GM23338 (cell line): ENCODE measurements around the gene IGFBP7. TPM values are rescaled to one million over a fixed set of nuclear protein-coding genes. Genes with fewer than 3 reads are reported as not detected.

ENCODE experiments used
- ATAC-seq: fragments of 200-7000 bp; cut with Tn5 transposase; 3 replicates; pipeline ENCODE4 v1.9.1; 2020
- DNase-seq: peaks from one replicate; pipeline ENCODE4 v3.0.0-alpha.2; 2015; ENCODE audit warnings: low spot score
- H2AFZ ChIP-seq: fragments of 200-600 bp; sonication (generic); 2 replicates; pipeline ENCODE4 v1.8.0; 2016; ENCODE audit warnings: antibody characterized with exemption, mild to moderate bottlenecking, moderate library complexity
- H3F3A ChIP-seq: fragments of 200-600 bp; sonication (generic); replicated peaks from 2 replicates; pipeline ENCODE4 v1.8.0; 2017; ENCODE audit warnings: antibody characterized with exemption, mixed run types, low read depth
- H3K27ac ChIP-seq: fragments of 200-600 bp; sonication (generic); 2 replicates; pipeline ENCODE4 v1.6.1; 2016; ENCODE audit warnings: low read depth
- H3K27me3 ChIP-seq: fragments of 200-600 bp; sonication (generic); 2 replicates; pipeline ENCODE4 v1.8.0; 2016; ENCODE audit warnings: mild to moderate bottlenecking, mixed run types, moderate library complexity; ENCODE audit not compliant: insufficient read depth
- H3K36me3 ChIP-seq: fragments of 200-600 bp; sonication (generic); 2 replicates; pipeline ENCODE4 v1.8.0; 2016; ENCODE audit warnings: mild to moderate bottlenecking; ENCODE audit not compliant: insufficient read depth
- H3K4me1 ChIP-seq: fragments of 200-600 bp; sonication (generic); 2 replicates; pipeline ENCODE4 v1.8.0; 2016; ENCODE audit warnings: mild to moderate bottlenecking, moderate library complexity; ENCODE audit not compliant: insufficient read depth
- H3K4me2 ChIP-seq: fragments of 200-600 bp; sonication (generic); 2 replicates; pipeline ENCODE4 v1.7.1; 2017; ENCODE audit warnings: mixed run types
- H3K4me3 ChIP-seq: fragments of 200-600 bp; sonication (generic); 2 replicates; pipeline ENCODE4 v1.6.1; 2016; ENCODE audit warnings: mixed run types
- H3K79me2 ChIP-seq: fragments of 200-600 bp; sonication (generic); replicated peaks from 2 replicates; pipeline ENCODE4 v1.8.0; 2017; ENCODE audit warnings: mild to moderate bottlenecking; ENCODE audit not compliant: insufficient read depth
- H3K9me2 ChIP-seq: fragments of 200-600 bp; sonication (generic); 2 replicates; pipeline ENCODE4 v1.8.0; 2017; ENCODE audit not compliant: insufficient read depth
- H4K20me1 ChIP-seq: fragments of 200-600 bp; sonication (generic); replicated peaks from 2 replicates; pipeline ENCODE4 v1.8.0; 2017; ENCODE audit warnings: mild to moderate bottlenecking; ENCODE audit not compliant: insufficient read depth
- H3K27ac Mint-ChIP-seq: 2 replicates; pipeline ENCODE4 v1.8.0; 2020; ENCODE audit warnings: inconsistent platforms, mild to moderate bottlenecking, moderate library complexity, mixed read lengths
- H3K27me3 Mint-ChIP-seq: 3 replicates; pipeline ENCODE4 v1.8.0; 2022; ENCODE audit warnings: low read depth, mild to moderate bottlenecking, moderate library complexity, mixed read lengths, inconsistent platforms; ENCODE audit not compliant: insufficient read depth, poor library complexity
- H3K36me3 Mint-ChIP-seq: 3 replicates; pipeline ENCODE4 v1.8.0; 2021; ENCODE audit warnings: low read depth, mild to moderate bottlenecking, inconsistent platforms, moderate library complexity, mixed read lengths
- H3K4me1 Mint-ChIP-seq: 3 replicates; pipeline ENCODE4 v1.8.0; 2020; ENCODE audit warnings: mild to moderate bottlenecking, inconsistent platforms, mixed read lengths
- H3K4me3 Mint-ChIP-seq: 3 replicates; pipeline ENCODE4 v1.8.0; 2021; ENCODE audit warnings: moderate library complexity, mild to moderate bottlenecking, inconsistent platforms, mixed read lengths
- H3K9me3 Mint-ChIP-seq: 3 replicates; pipeline ENCODE4 v1.8.0; 2020; ENCODE audit warnings: moderate library complexity, mild to moderate bottlenecking, inconsistent platforms, mixed read lengths
- CREB1 ChIP-seq: fragments of 250-450 bp; sonication (Bioruptor Pico); IDR thresholded peaks from 2 replicates; pipeline ENCODE4 v1.5.0; 2020; ENCODE audit warnings: low read depth, mild to moderate bottlenecking, moderate library complexity
- CTCF ChIP-seq, 2 experiments: fragments of 200-600 bp in 1 of 2; sonication (generic) in 1 of 2; conservative IDR thresholded peaks; 2 replicates each; pipeline versions ENCODE4 v1.5.1 to v1.6.1; 2016 to 2017; ENCODE audit warnings: antibody characterized with exemption in 2 of 2, low read depth in 2 of 2, mild to moderate bottlenecking in 2 of 2, moderate library complexity in 1 of 2
- ETS1 ChIP-seq: IDR thresholded peaks from 2 replicates; pipeline ENCODE4 v1.6.1; 2016; ENCODE audit warnings: antibody characterized with exemption
- EZH2 ChIP-seq: fragments of 200-600 bp; sonication (generic); IDR thresholded peaks from one replicate; pipeline ENCODE4 v1.8.0; 2017; ENCODE audit warnings: antibody characterized with exemption, mild to moderate bottlenecking, low read depth; ENCODE audit not compliant: unreplicated experiment
- EZH2phosphoT487 ChIP-seq: fragments of 200-600 bp; sonication (generic); IDR thresholded peaks from one replicate; pipeline ENCODE4 v1.8.1; 2018; ENCODE audit warnings: antibody characterized with exemption; ENCODE audit not compliant: unreplicated experiment
- JUNB ChIP-seq: IDR thresholded peaks from one replicate; pipeline ENCODE4 v1.6.1; 2016; ENCODE audit warnings: antibody characterized with exemption; ENCODE audit not compliant: unreplicated experiment
- NANOG ChIP-seq: IDR thresholded peaks from 2 replicates; pipeline ENCODE4 v1.6.1; 2016; ENCODE audit warnings: antibody characterized with exemption, borderline replicate concordance
- POLR2AphosphoS5 ChIP-seq: IDR thresholded peaks from 2 replicates; pipeline ENCODE4 v1.6.1; 2016; ENCODE audit warnings: antibody characterized with exemption, low read depth
- REST ChIP-seq: IDR thresholded peaks from one replicate; pipeline ENCODE4 v1.6.1; 2018; ENCODE audit warnings: antibody characterized with exemption; ENCODE audit not compliant: unreplicated experiment
- ZNF114 ChIP-seq: fragments of 250-450 bp; sonication (Bioruptor Pico); IDR thresholded peaks from 2 replicates; pipeline ENCODE4 v1.5.0; 2020; ENCODE audit warnings: mild to moderate bottlenecking, moderate library complexity
- ZNF331 ChIP-seq: fragments of 250-450 bp; sonication (Bioruptor Pico); IDR thresholded peaks from 2 replicates; pipeline ENCODE4 v1.5.0; 2020; ENCODE audit warnings: low read depth, mild to moderate bottlenecking, moderate library complexity
- ZNF462 ChIP-seq: fragments of 250-450 bp; sonication (Bioruptor Pico); IDR thresholded peaks from 2 replicates; pipeline ENCODE4 v1.5.0; 2020; ENCODE audit warnings: mild to moderate bottlenecking, moderate library complexity
- polyA plus RNA-seq: library from polyadenylated mRNA; unstranded; fragments of >200 nt; fragmentation: Nextera tagmentation; extraction: Ambion mirVana; gene quantifications from 2 replicates; pipeline ENCODE4 v1.2.1, GENCODE V29; 2016
- total RNA-seq: library from RNA; depleted of rRNA; stranded (reverse); fragments of >200 nt; shearing (Covaris generic); gene quantifications from 2 replicates; pipeline ENCODE4 v1.2.3, GENCODE V29; 2014

Gene IGFBP7
- total and polyA plus RNA-seq, 2 experiments from 2014 or later: 0.49 to 7.9 TPM

GRCh38 chr4:57059890-57060716 is 50.1 kb downstream of the IGFBP7 start:
- no peaks in the 10 kb centered on the region for H3K27me3 Mint-ChIP-seq
- no peak overlapping the region for H3K4me3 ChIP-seq
- H3K9me3 Mint-ChIP-seq: no peaks in the 10 kb centered on the region
- no peaks in the 10 kb centered on the region; the same call in 1 of the 3 replicates for H3K4me1 Mint-ChIP-seq
- H3K4me2 ChIP-seq: no peak overlapping the region
- H3K27ac Mint-ChIP-seq: no peak overlapping the region
- H3K4me1 ChIP-seq: no peaks in the 10 kb centered on the region
- no peaks in the 10 kb centered on the region for H4K20me1 ChIP-seq
- TF ChIP-seq JUNB (no peak), ETS1 (no peak), EZH2phosphoT487 (no peak), CTCF (conservative IDR thresholded peaks at IDR 0.05; ENCODE audit: low read depth in 2 of 2) (no peak), POLR2AphosphoS5 (no peak), ZNF114 (CRISPR knock-in tag) (no peak), ZNF331 (CRISPR knock-in tag) (no peak), CREB1 (CRISPR knock-in tag) (no peak), NANOG (no peak), REST (no peak), EZH2 (no peak), ZNF462 (CRISPR knock-in tag) (no peak)
- no peaks in the 10 kb centered on the region for H3K36me3 Mint-ChIP-seq
- H2AFZ ChIP-seq: 0 out of 2 replicates have a peak overlapping the region, but pooled peaks have one; percentile 32
- no peaks in the 10 kb centered on the region for H3K79me2 ChIP-seq
- ATAC-seq (no peak), DNase-seq (no peak)
- no peaks in the 10 kb centered on the region for H3F3A ChIP-seq
- no peaks in the 10 kb centered on the region for H3K27me3 ChIP-seq
- H3K36me3 ChIP-seq: no peaks in the 10 kb centered on the region
- no peak overlapping the region for H3K27ac ChIP-seq
- H3K4me3 Mint-ChIP-seq: no peak overlapping the region
- no peaks in the 10 kb centered on the region for H3K9me2 ChIP-seq
